Calu3 (cell line): ENCODE data around the gene DNMBP. TPM values are rescaled to one million over a fixed set of nuclear protein-coding genes. Genes with fewer than 3 reads are reported as not detected.

Experiments used
- BruUV-seq: library from RNA; stranded (reverse); fragments of 400-500 nt; replicated peaks from 2 replicates; lab custom pipeline; 2021; lab: Mats Ljungman, UMichigan
- CTCF ChIA-PET: fragments of 300-600 bp; sonication (Branson Sonifier 250); formaldehyde crosslinking; loops from one replicate; lab custom pipeline; 2022; ENCODE audit warnings: antibody characterized with exemption; lab: Charles Lee
- DNase-seq: peaks from one replicate; pipeline ENCODE4 v3.0.0; 2022
- H3K27ac Mint-ChIP-seq: one replicate; pipeline ENCODE4 v1.8.0; 2022; ENCODE audit warnings: mixed read lengths; ENCODE audit not compliant: unreplicated experiment
- H3K27me3 Mint-ChIP-seq: one replicate; pipeline ENCODE4 v1.8.0; 2022; ENCODE audit warnings: mixed read lengths; ENCODE audit not compliant: unreplicated experiment
- H3K36me3 Mint-ChIP-seq: one replicate; pipeline ENCODE4 v1.8.0; 2022; ENCODE audit warnings: mild to moderate bottlenecking, moderate library complexity, mixed read lengths; ENCODE audit not compliant: insufficient read depth, unreplicated experiment
- H3K4me1 Mint-ChIP-seq: one replicate; pipeline ENCODE4 v1.8.0; 2022; ENCODE audit warnings: mild to moderate bottlenecking, low read depth, mixed read lengths; ENCODE audit not compliant: unreplicated experiment
- H3K4me3 Mint-ChIP-seq: one replicate; pipeline ENCODE4 v1.8.0; 2022; ENCODE audit warnings: mild to moderate bottlenecking, low read depth, moderate library complexity, mixed read lengths; ENCODE audit not compliant: unreplicated experiment
- H3K9me3 Mint-ChIP-seq: one replicate; pipeline ENCODE4 v1.8.0; 2022; ENCODE audit warnings: low read depth, mixed read lengths; ENCODE audit not compliant: unreplicated experiment
- intact Hi-C: fragments of 100-400 bp; cut with micrococcal nuclease; formaldehyde crosslinking; loops from one replicate; pipeline ENCODE4 v1.10.0; 2022; ENCODE audit not compliant: unreplicated experiment
- total RNA-seq: library from RNA; stranded (reverse); gene quantifications from 2 replicates; pipeline ENCODE4 v1.2.3, GENCODE V29; 2022
- TF ChIP-seq, protein P1 (sequence below): fragments of 200-600 bp; IDR thresholded peaks from one replicate; pipeline ENCODE4 v1.8.0; 2022; ENCODE audit warnings: antibody characterized with exemption; ENCODE audit not compliant: unreplicated experiment

DNMBP gene
- total RNA-seq, 1 experiment from 2014 or later = 17.6 TPM

GRCh38 chr10:100045592-100045991 lies 35.8 kb upstream of the DNMBP start:
- no peak overlapping the region for H3K4me3 Mint-ChIP-seq
- TF ChIP-seq, protein P1, sequence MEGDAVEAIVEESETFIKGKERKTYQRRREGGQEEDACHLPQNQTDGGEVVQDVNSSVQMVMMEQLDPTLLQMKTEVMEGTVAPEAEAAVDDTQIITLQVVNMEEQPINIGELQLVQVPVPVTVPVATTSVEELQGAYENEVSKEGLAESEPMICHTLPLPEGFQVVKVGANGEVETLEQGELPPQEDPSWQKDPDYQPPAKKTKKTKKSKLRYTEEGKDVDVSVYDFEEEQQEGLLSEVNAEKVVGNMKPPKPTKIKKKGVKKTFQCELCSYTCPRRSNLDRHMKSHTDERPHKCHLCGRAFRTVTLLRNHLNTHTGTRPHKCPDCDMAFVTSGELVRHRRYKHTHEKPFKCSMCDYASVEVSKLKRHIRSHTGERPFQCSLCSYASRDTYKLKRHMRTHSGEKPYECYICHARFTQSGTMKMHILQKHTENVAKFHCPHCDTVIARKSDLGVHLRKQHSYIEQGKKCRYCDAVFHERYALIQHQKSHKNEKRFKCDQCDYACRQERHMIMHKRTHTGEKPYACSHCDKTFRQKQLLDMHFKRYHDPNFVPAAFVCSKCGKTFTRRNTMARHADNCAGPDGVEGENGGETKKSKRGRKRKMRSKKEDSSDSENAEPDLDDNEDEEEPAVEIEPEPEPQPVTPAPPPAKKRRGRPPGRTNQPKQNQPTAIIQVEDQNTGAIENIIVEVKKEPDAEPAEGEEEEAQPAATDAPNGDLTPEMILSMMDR = no peak
- H3K36me3 Mint-ChIP-seq = no peaks in the 10 kb centered on the region
- no peak for DNase-seq
- H3K27ac Mint-ChIP-seq = no peak overlapping the region
- intact Hi-C loops = loop anchor here (10.0 kb wide), 1 partner anchor 71 kb away; no protein-coding TSS in a partner anchor
- H3K27me3 Mint-ChIP-seq = no peaks in the 10 kb centered on the region
- H3K9me3 Mint-ChIP-seq = no peaks in the 10 kb centered on the region
- BruUV-seq = no TSS peak
- CTCF ChIA-PET = interaction anchor here (1.0 to 2.8 kb wide), 4 partner anchors 36 to 199 kb away, joined by 3 to 13 read pairs (median 8); partner anchors contain the start of gene DNMBP
- H3K4me1 Mint-ChIP-seq = peaks cover 8% of the 10 kb centered on the region

DNA sequence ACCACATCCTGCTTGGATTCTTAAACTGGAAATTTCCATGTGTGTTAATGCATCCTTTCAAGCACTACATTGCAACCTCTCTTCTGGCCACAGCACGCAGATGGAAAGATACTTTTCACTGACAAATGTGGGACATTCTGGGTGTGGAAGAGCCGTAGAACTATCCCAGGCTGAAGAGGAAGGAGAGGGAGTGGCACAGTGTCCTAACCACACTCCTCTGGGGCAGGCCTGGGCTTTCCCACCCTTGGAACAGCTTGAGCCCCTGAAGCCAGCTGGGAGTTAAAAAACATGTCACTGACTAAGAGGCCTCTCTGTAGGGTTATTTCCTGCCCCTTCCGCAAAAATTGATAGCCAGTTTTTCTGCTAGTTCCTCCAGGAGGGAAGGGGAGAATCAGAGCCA lies 34.0 kb upstream of the DNMBP start:
- DNase-seq = no peak
- no TSS peak for BruUV-seq
- no peaks in the 10 kb centered on the region for H3K27me3 Mint-ChIP-seq

GRCh38 chr10:100043344-100043743 lies 33.6 kb upstream of the DNMBP start:
- TF ChIP-seq, protein P1 = no peak
- H3K27ac Mint-ChIP-seq = no peak overlapping the region
- H3K36me3 Mint-ChIP-seq = no peaks in the 10 kb centered on the region
- no peak for DNase-seq
- peaks cover 18% of the 10 kb centered on the region for H3K4me1 Mint-ChIP-seq
- no peaks in the 10 kb centered on the region for H3K9me3 Mint-ChIP-seq
- no TSS peak for BruUV-seq
- intact Hi-C loops = loop anchor here (10.0 kb wide), 1 partner anchor 69 kb away; no protein-coding TSS in a partner anchor
- no peaks in the 10 kb centered on the region for H3K27me3 Mint-ChIP-seq
- CTCF ChIA-PET = interaction anchor here (0.7 kb wide), 1 partner anchor 113 kb away, joined by 3 read pairs; no protein-coding TSS in a partner anchor
- no peak overlapping the region for H3K4me3 Mint-ChIP-seq

More for the DNA sequence above, 34.0 kb upstream of the DNMBP start:
- CTCF ChIA-PET = interaction anchor here (0.8 to 2.8 kb wide), 3 partner anchors 113 to 198 kb away, joined by 3 to 13 read pairs (median 8); no protein-coding TSS in a partner anchor
- H3K9me3 Mint-ChIP-seq = no peaks in the 10 kb centered on the region
- H3K4me1 Mint-ChIP-seq = peaks cover 14% of the 10 kb centered on the region
- intact Hi-C loops = loop anchor here (10.0 kb wide), 1 partner anchor 69 kb away; no protein-coding TSS in a partner anchor
- TF ChIP-seq, protein P1 = no peak
- no peaks in the 10 kb centered on the region for H3K36me3 Mint-ChIP-seq
- no peak overlapping the region for H3K4me3 Mint-ChIP-seq
- no peak overlapping the region for H3K27ac Mint-ChIP-seq

- no TSS peak for BruUV-seq
- H3K4me3 Mint-ChIP-seq = no peak overlapping the region
- no peaks in the 10 kb centered on the region for H3K27me3 Mint-ChIP-seq
- H3K36me3 Mint-ChIP-seq = no peaks in the 10 kb centered on the region
- TF ChIP-seq, protein P1 = no peak
- no peak for DNase-seq
- H3K4me1 Mint-ChIP-seq = peaks cover 30% of the 10 kb centered on the region
- CTCF ChIA-PET = no interaction called here
- H3K9me3 Mint-ChIP-seq = no peaks in the 10 kb centered on the region
- intact Hi-C loops = loop anchor here (10.0 kb wide), 1 partner anchor 67 kb away; no protein-coding TSS in a partner anchor
- no peak overlapping the region for H3K27ac Mint-ChIP-seq
Observed at GRCh38 chr10:100041306-100042002, 31.7 kb upstream of the DNMBP start.
